22Rv1 (cell line): ENCODE results near the gene CRACR2B.

Experiments
- CTCF ChIP-seq: fragments of 450-650 bp; IDR thresholded peaks from 2 replicates; pipeline ENCODE4 v1.5.1; 2017; ENCODE audit warnings: mild to moderate bottlenecking
- ZFX ChIP-seq: fragments of 450-650 bp; IDR thresholded peaks from 2 replicates; pipeline ENCODE4 v1.6.1; 2017; ENCODE audit warnings: antibody characterized with exemption, borderline replicate concordance

DNA sequence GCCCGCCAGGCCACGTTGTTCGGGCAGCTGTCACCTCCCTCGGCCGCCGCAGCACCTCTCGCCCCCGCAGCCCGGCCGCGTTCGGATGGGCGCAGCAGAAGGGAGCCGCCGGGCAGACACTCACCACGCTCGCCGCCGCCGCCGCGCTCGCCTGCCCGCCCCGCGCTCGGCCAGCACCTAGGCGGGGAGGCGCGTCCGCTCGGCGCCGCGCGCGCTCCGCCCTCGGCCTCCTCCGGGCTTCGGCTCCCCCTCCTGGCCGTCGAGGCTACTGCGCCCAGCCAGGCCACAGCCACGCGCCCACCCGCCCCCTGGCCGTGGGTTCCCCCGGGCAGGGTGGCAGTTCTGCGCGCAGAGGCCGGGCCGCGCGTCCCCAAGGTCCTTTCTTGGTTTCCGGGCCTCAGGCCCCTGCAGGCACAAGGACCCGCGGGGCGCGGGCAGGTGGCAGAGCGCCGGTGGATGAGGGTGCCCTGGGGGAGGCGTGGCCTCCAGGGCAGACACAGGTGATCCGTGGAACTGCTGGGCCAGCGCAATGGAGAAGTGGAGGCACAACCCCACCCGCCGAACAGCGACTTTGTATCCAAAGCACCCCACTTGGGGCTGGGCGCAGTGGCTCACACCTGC, 29.5 kb upstream of the CRACR2B start, which contains the start of gene SLC25A22:
- TF ChIP-seq CTCF (peak; percentile 94), ZFX (no peak)
